Fibroblast of the conjunctiva (primary cell): ENCODE data around the gene NPLOC4.
"Not testable (repeated sequence)": the region's sequence is repeated elsewhere in the genome, so short reads cannot be mapped to it uniquely, and the experiment has no call there.

Source experiments
- DNase-seq: peaks from one replicate; pipeline ENCODE4 v3.0.0-alpha.2; 2010; ENCODE audit warnings: low read depth

NPLOC4 gene

DNA sequence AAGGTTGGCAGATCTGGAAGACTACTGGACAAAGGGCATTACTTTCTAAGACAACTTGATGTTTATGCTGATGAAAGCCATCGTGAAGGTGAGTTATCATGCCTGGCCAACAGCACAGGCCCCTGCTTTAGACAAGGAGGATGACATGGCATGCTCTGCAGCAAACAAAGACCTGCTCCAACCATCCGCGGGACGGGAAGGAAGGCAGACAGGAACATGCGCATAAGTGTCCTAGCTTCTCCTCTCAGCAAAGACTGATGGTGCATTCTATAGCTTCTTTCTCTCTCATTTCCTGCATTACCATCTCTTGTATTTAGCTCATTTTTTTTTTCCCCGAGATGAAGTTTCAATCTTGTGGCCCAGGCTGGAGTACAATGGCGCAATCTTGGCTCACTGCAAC is 5.4 kb downstream of the NPLOC4 start:
- no peak for DNase-seq

DNA sequence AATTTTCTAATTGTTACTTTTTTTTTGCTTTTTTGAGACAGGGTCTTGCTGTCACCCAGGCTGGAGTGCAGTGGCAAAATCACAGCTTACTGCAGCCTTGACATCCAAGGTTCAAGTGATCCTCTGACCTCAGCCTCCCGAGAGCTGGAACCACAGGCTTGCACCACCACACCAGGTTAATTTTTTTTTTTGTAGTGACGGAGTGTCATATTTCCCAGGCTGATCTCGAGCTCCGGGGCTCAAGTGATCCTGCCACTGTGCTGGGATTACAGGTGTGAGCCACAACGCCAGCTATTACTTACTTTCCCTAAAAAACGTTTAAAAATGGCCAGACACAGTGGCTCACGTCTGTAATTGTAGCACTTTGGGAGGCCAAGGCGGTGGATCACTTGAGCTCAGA is 6.6 kb downstream of the NPLOC4 start:
- DNase-seq = no peak

GRCh38 chr17:81621494-81622130 is 15.3 kb downstream of the NPLOC4 start:
- DNase-seq = no peak

GRCh38 chr17:81618307-81618706 is 18.6 kb downstream of the NPLOC4 start:
- not testable (repeated sequence) for DNase-seq

DNA sequence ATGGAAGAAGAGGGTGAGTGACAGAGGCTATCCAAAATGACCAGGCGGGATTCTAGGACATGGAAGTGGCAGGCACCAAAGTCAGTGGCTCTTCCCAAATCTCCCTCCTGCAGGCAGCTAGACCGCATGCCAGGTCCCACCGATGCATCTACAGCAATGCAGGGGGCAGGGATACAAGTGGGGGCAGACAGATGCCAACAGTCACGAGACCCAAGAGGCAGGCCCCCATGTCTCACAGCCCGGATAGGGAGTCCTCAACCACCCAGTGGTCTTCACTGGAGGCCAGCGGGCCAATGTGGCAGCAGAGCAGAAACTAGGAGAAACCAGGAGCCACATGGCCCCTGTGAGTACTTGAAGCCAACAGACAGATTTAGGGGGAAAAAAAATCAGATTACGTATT is 20.0 kb downstream of the NPLOC4 start:
- DNase-seq = no peak

- DNase-seq = no peak
These were observed 21.4 kb downstream of the NPLOC4 start for GRCh38 chr17:81615401-81615930.

- no peak for DNase-seq
These were observed 24.5 kb downstream of the NPLOC4 start for GRCh38 chr17:81612172-81612970.

- no peak for DNase-seq
These were observed 27.2 kb downstream of the NPLOC4 start for GRCh38 chr17:81609541-81610311.

- DNase-seq = no peak
These were observed 28.3 kb downstream of the NPLOC4 start for GRCh38 chr17:81608605-81609004.

DNA sequence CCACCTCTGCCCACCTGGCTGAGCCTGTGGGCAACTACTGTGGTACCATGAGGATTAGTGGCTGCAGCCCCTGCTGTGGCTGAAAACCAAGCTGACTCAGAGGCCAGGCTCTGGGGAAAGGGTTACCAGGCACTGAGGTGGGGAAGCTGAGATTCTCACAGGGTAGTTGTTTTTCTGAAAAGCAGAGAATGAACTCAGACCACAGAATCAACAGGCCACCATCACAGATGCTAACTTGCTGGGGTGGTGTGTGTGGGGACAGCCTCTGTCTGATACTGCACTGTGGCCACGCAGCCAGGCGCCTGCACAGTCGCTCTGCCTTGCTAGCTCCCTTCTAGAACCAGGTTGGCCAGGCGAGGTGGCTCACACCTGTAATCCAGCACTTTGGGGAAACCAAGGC is 28.8 kb downstream of the NPLOC4 start:
- DNase-seq = no peak

DNA sequence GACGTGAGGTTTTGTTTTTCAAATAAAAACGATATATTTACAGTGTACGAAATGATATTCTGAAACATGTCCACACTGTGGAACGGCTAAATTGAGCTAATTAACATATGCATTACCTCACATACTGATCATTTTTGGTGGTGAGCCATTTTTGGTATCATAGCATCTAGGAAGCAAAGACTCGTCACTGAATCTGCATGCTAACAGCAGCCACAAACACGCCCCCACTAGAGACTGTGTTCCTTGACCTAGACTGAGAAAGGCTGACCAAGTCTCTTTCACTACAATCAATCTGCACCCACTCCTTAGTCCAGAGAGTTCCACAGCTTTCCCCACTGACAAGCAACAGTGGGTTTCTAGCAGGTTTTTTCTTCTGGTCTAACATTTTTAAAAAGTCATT is 29.5 kb downstream of the NPLOC4 start:
- no peak for DNase-seq

DNA sequence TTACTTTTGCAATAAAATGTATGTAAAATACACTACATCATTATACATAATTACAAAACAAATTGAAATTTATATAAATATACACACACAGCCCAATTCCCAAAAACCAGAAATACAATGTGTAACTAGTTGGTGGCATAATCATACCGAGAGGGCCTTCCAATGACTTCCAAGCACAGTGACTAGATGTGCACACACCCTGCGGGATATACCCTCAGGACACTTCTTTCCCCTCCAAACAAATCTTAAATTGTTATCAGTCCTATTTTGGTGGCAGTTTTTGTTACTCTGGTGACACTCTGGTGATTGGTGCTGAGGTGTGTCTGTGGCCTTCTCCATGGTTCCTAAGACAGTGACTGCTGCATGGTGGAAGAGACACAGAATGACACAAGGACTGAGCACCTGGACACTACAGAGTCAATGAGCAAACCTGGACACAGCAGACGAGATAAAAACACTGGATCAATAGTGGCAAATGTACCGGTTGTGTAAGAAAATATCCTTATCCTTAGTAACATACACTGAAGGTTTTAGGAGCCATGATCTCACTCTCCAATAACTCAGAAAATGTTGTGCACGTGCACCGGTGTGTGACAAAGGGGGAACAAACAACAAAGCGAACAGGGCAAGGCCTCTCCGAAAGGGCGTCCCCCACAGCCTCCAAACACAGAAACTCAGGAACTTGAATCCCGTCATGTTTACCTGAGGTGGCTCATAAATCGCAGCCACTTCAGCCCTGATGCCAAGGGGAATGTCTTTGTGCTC is 32.9 kb downstream of the NPLOC4 start:
- DNase-seq = no peak

- peak; percentile 65 for DNase-seq
These were observed 35.3 kb downstream of the NPLOC4 start for GRCh38 chr17:81601525-81602120.

DNA sequence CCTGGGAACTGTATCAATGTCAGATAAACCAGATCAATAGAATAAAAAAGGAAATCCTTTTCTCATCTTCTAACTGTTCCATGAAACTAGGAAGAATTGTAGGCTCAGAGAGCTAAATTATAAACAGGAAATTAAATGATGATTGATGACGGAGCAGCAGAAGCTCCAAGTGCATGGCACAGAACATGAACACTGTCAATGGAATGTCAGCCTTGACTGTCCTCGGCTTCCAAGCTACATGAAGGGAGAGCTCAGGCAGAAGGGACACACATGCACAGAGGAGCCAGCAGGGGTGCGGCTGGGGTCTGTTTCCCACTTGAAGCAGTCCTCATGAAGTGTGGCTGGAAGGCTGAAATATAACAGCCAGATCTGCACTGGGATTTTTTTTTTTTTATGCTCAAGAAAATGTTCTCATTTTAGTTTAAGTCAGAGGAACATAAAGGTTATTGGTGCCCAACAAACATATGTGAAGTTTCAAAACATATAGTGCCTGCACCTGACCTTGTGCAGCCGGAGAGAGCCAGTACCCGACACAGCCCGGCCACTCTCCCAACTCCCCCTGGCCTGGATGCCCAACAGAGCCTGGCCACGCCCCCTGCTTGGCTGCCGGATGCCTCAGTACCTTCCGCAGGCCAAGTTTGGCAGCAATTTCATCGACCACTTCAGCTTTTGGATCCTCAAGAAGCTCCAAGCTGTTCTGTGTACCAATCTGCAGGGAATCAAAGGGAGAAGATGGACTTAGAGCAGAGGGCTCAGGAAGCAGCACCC is 37.0 kb downstream of the NPLOC4 start:
- DNase-seq = no peak

GRCh38 chr17:81593105-81593871 is 43.6 kb downstream of the NPLOC4 start:
- no peak for DNase-seq

DNA sequence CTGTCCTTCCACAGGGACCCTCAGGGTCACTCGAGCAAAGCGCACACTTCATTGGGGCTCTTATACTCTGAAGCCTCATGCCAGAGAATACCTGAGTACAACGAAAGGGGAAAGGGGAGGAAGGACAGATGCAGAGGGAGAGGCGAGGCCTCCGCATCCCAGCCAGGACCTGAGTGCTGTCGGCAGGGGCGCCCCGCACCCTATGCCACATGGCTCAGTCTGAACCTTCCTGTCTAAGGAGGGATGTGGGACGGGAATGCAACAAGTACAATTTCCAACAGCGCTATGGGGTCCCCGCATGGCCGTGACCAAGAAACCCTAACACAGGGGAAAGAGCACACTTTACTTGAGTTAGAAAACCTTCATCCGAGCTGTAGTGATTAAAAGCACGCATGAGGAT is 44.9 kb downstream of the NPLOC4 start:
- DNase-seq = no peak

DNA sequence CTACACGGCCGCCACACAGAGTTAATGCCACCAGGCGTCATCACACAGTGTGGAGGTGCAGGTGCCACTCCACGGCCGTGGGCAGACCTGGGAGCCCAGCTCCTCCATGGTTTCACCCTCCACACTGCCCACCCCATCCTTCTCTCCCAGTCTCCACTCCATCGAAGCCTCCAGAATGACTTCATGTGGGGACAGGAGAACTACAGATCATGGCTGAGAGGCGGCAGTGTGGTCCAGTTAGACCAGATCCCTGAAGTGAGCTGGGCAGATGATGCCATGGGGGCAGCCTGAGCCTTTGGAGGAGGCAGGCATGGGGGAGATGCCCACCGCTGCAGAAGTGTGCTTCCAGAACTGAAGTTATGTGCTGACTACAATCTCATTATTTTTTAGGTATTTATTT is 46.8 kb downstream of the NPLOC4 start:
- no peak for DNase-seq

- DNase-seq = no peak
These were observed 47.3 kb downstream of the NPLOC4 start for GRCh38 chr17:81589612-81590011.

DNA sequence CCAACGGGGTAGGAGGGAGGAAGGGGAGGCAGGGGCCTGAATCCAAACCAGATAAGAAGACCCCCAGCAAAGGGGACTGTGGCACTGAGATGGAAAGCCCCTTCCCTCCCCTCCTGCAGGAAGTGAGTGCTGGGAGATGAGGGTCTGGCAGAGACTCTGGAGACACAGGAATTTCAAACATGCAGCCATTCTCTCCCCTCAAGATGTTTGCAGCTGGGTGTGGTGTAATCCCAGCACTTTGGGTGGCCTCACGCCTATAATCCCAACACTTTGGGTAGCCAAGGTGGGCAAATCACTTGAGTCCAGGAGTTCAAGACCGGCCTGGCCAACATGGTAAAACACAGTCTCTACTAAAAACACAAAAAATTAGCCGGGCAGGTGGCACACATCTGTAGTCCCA is 50.8 kb downstream of the NPLOC4 start:
- no peak for DNase-seq

GRCh38 chr17:81584771-81585170 is 52.1 kb downstream of the NPLOC4 start:
- not testable (repeated sequence) for DNase-seq
